GM12891 (cell line): ENCODE data around the gene MAOB.

Experiments
- DNase-seq: peaks from one replicate; pipeline ENCODE4 v3.0.0; 2011; ENCODE audit warnings: low spot score; ENCODE audit not compliant: insufficient read length
- FAIRE-seq: peaks from 2 replicates; lab custom pipeline; 2011; peaks lifted over from hg19 to GRCh38; lab: Jason Lieb, UNC
- PAX5 ChIP-seq: IDR thresholded peaks from 2 replicates; pipeline ENCODE4 v1.6.1; 2011; ENCODE audit warnings: low read length, moderate library complexity, mild to moderate bottlenecking; ENCODE audit not compliant: insufficient read depth, severe bottlenecking
- POLR2A ChIP-seq: IDR thresholded peaks from 2 replicates; pipeline ENCODE4 v1.6.1; 2011; ENCODE audit warnings: low read depth, low read length, control low read depth
- POLR2AphosphoS5 ChIP-seq: IDR thresholded peaks from 2 replicates; pipeline ENCODE4 v1.6.1; 2011; ENCODE audit warnings: low read depth, low read length, control low read depth
- POU2F2 ChIP-seq: IDR thresholded peaks from 2 replicates; pipeline ENCODE4 v1.6.1; 2011; ENCODE audit warnings: low read depth, mild to moderate bottlenecking, control low read depth, low read length, moderate library complexity
- SPI1 ChIP-seq: IDR thresholded peaks from 2 replicates; pipeline ENCODE4 v1.6.1; 2011; ENCODE audit warnings: low read depth, low read length, control low read depth
- TAF1 ChIP-seq: IDR thresholded peaks from 2 replicates; pipeline ENCODE4 v1.6.1; 2011; ENCODE audit warnings: low read depth, low read length, control low read depth

The MAOB gene

DNA sequence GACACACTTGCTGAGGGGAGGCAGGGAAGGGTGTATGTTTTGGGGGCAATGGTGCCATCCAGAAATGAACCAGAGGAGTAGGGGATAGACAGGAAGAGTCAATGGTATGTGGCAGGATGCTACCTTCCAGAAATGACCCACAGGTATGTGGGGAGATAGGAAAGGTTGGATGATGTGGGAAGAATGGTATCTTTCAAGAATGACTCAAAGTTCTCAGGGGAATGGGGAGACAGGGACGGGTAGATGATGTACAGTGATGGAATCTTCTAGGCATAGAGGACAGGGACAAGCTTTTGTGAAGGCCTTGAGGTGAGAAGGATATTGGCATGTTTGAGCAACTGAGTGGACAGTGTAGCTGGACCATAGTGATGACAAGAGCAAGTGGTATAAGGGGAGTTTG is 161.3 kb downstream of the MAOB start:
- no peak for TF ChIP-seq POLR2AphosphoS5
- no peak for TF ChIP-seq TAF1
- TF ChIP-seq POLR2A: no peak
- TF ChIP-seq SPI1: no peak
- no peak for TF ChIP-seq PAX5
- no peak for TF ChIP-seq POU2F2
- FAIRE-seq (no peak), DNase-seq (no peak)

GRCh38 chrX:43720082-43720481 is 162.2 kb downstream of the MAOB start:
- TF ChIP-seq POLR2AphosphoS5 (no peak), TAF1 (no peak), POLR2A (no peak), PAX5 (no peak), POU2F2 (no peak), SPI1 (no peak)
- FAIRE-seq (no peak), DNase-seq (no peak)

- no peak for DNase-seq
- no peak for TF ChIP-seq POU2F2
- TF ChIP-seq POLR2A: no peak
- TF ChIP-seq POLR2AphosphoS5: no peak
- TF ChIP-seq SPI1: no peak
- no peak for TF ChIP-seq TAF1
- no peak for FAIRE-seq
Measured at GRCh38 chrX:43718956-43719355, 163.3 kb downstream of the MAOB start.

- DNase-seq (no peak), FAIRE-seq (no peak)
- TF ChIP-seq TAF1 (no peak), POLR2AphosphoS5 (no peak), POU2F2 (no peak), POLR2A (no peak), PAX5 (no peak), SPI1 (no peak)
Measured at GRCh38 chrX:43718546-43718945, 163.7 kb downstream of the MAOB start.

GRCh38 chrX:43718081-43718480 is 164.2 kb downstream of the MAOB start:
- FAIRE-seq (no peak), DNase-seq (no peak)
- TF ChIP-seq SPI1 (no peak), POU2F2 (no peak), POLR2A (no peak), POLR2AphosphoS5 (no peak), PAX5 (no peak), TAF1 (no peak)

DNA sequence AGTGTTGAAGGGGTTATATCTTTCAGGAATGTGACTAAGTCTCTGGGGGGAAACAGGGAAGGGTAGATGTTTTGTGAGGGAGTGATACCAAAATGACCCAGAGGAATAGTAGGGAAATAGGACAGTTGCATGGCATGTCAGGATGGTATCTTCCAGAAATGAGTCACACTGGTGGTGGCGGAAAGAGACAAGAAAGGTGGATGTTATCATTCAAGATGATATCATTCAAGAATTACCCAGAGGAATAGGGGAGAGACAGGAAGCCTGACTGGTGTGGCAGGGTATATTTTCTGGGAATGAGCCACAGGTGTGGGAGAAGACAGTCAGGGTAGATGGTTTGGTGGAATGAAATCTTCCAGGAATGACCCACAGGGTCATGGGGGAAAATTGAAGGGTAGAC is 165.1 kb downstream of the MAOB start:
- no peak for TF ChIP-seq TAF1
- FAIRE-seq (no peak), DNase-seq (no peak)

DNA sequence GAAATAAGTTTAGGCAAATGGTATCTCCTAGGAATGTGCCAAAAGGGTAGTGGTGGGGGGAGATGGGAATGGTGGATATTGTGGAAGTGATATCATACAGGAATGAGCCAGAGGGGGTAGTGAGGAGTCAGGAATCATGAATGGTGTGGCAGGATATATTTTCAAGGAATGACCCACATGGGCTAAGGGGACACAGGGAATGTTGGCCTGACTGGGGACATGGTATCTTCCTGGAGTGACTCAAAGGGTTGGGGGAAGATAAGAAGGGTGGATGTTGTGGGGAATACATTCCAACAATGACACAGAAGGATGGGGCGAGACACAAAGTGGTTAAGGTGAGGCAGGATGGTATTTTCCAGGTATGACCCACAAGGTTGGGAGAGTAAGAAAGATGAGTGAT is 165.6 kb downstream of the MAOB start:
- FAIRE-seq (no peak), DNase-seq (no peak)
- TF ChIP-seq POLR2AphosphoS5 (no peak), TAF1 (no peak), POU2F2 (no peak), PAX5 (no peak), POLR2A (no peak), SPI1 (no peak)
